ENCODE data around the gene TTC13.
"Not testable (repeated sequence)": the region's sequence is repeated elsewhere in the genome, so short reads cannot be mapped to it uniquely, and the experiment has no call there.

TTC13 gene

GRCh38 chr1:230986976-230987375, 8.3 kb upstream of the TTC13 start:
- DNase-seq (ENCODE audit: low read depth), result no peak

- DNase-seq (ENCODE audit: low read depth), result no peak
Observed at GRCh38 chr1:230985711-230986110, 7.0 kb upstream of the TTC13 start.

GRCh38 chr1:230984622-230985515, 6.2 kb upstream of the TTC13 start:
- DNase-seq (ENCODE audit: low read depth), result not testable (repeated sequence)

- DNase-seq (ENCODE audit: low read depth), result no peak
Observed at GRCh38 chr1:230983811-230984210, 5.2 kb upstream of the TTC13 start.

GRCh38 chr1:230982696-230983095, 4.0 kb upstream of the TTC13 start:
- DNase-seq (ENCODE audit: low read depth), result no peak

- no peak for DNase-seq (ENCODE audit: low read depth)
Observed at GRCh38 chr1:230979952-230980351, 1.3 kb upstream of the TTC13 start.

- no peak for DNase-seq (ENCODE audit: low read depth)
Observed at GRCh38 chr1:230979389-230979716, 692 bp upstream of the TTC13 start.

GRCh38 chr1:230977761-230978490, 735 bp downstream of the TTC13 start:
- peak; percentile 17 for DNase-seq (ENCODE audit: low read depth)

- no peak for DNase-seq (ENCODE audit: low read depth)
Observed at GRCh38 chr1:230976825-230977747, 1.6 kb downstream of the TTC13 start.

- no peak for DNase-seq (ENCODE audit: low read depth)
Observed at GRCh38 chr1:230976360-230976759, 2.3 kb downstream of the TTC13 start.

GRCh38 chr1:230975636-230976035, 3.0 kb downstream of the TTC13 start:
- no peak for DNase-seq (ENCODE audit: low read depth)

GRCh38 chr1:230972855-230973271, 5.8 kb downstream of the TTC13 start:
- peak; percentile 36 for DNase-seq (ENCODE audit: low read depth)

- DNase-seq (ENCODE audit: low read depth), result no peak
Observed at GRCh38 chr1:230971771-230972170, 6.9 kb downstream of the TTC13 start.

GRCh38 chr1:230970432-230970831, 8.2 kb downstream of the TTC13 start:
- no peak for DNase-seq (ENCODE audit: low read depth)

- no peak for DNase-seq (ENCODE audit: low read depth)
Observed at GRCh38 chr1:230966358-230966873, 12.2 kb downstream of the TTC13 start.

GRCh38 chr1:230965535-230965934, 13.1 kb downstream of the TTC13 start:
- no peak for DNase-seq (ENCODE audit: low read depth)

- DNase-seq (ENCODE audit: low read depth), result no peak
Observed at GRCh38 chr1:230964896-230965295, 13.8 kb downstream of the TTC13 start.

GRCh38 chr1:230958370-230958769, 20.3 kb downstream of the TTC13 start:
- DNase-seq (ENCODE audit: low read depth), result no peak

GRCh38 chr1:230957580-230957989, 21.1 kb downstream of the TTC13 start:
- no peak for DNase-seq (ENCODE audit: low read depth)

- no peak for DNase-seq (ENCODE audit: low read depth)
Observed at GRCh38 chr1:230950404-230950803, 28.3 kb downstream of the TTC13 start.

- no peak for DNase-seq (ENCODE audit: low read depth)
Observed at GRCh38 chr1:230948903-230949302, 29.8 kb downstream of the TTC13 start.

GRCh38 chr1:230948301-230948700, 30.4 kb downstream of the TTC13 start:
- DNase-seq (ENCODE audit: low read depth), result no peak

Measured in activated T-cell treated with anti-CD3 and anti-CD28 coated beads for 24 hours (primary cell).